Progenitor cell of endocrine pancreas (in vitro differentiated cells): ENCODE results near the gene ZBTB20. TPM values are rescaled to one million over a fixed set of nuclear protein-coding genes. Genes with fewer than 3 reads are reported as not detected.

Experiments
- DNase-seq: peaks from one replicate; pipeline ENCODE4 v3.0.0; 2021; ENCODE audit warnings: low spot score; ENCODE audit not compliant: unreplicated experiment
- H3K27ac Mint-ChIP-seq: 2 replicates; pipeline ENCODE4 v1.8.0; 2021; ENCODE audit warnings: mild to moderate bottlenecking, moderate library complexity, mixed read lengths
- H3K27me3 Mint-ChIP-seq: 2 replicates; pipeline ENCODE4 v1.8.0; 2021; ENCODE audit warnings: mixed read lengths
- H3K36me3 Mint-ChIP-seq: 2 replicates; pipeline ENCODE4 v1.8.0; 2022; ENCODE audit warnings: mixed read lengths; ENCODE audit not compliant: insufficient read depth
- H3K4me1 Mint-ChIP-seq: 2 replicates; pipeline ENCODE4 v1.8.0; 2021; ENCODE audit warnings: low read depth, mixed read lengths
- H3K4me3 Mint-ChIP-seq: 2 replicates; pipeline ENCODE4 v1.8.0; 2021; ENCODE audit warnings: low read depth, mild to moderate bottlenecking, moderate library complexity, mixed read lengths
- H3K9me3 Mint-ChIP-seq: 2 replicates; pipeline ENCODE4 v1.8.0; 2021; ENCODE audit warnings: low read depth, mixed read lengths
- total RNA-seq: library from RNA; stranded (reverse); gene quantifications from 2 replicates; pipeline ENCODE4 v1.2.1, GENCODE V29; 2021
- TF ChIP-seq, protein P1 (sequence below): fragments of 200-600 bp; sonication (generic); IDR thresholded peaks from one replicate; pipeline ENCODE4 v1.5.0; 2021; ENCODE audit warnings: antibody characterized with exemption, mild to moderate bottlenecking; ENCODE audit not compliant: unreplicated experiment

Gene ZBTB20
- total RNA-seq, 1 donor from 2014 or later = 27.3 TPM

DNA sequence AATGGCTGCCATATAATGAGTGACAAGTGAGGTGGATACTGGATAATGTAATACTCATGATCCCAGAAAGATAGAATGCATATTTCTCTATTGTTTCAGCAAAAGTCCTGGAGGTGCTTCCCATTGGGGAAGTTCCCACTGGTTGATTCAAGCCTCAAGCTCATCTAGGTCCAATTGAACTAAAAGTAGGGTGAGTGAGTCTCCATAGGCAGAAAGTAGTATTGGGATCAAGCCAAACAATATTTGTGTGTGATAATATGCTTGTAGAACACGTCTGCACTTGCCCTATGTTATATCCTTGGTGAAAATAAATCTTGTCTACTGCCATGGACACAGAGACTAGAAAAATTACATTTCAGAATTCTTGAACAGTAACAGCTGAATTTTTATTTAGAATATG, 14.8 kb upstream of the ZBTB20 start:
- no peak overlapping the region for H3K27ac Mint-ChIP-seq
- no peak overlapping the region for H3K4me3 Mint-ChIP-seq

GRCh38 chr3:115161168-115161834, 14.2 kb upstream of the ZBTB20 start:
- DNase-seq = no peak
- H3K27ac Mint-ChIP-seq = no peak overlapping the region
- no peaks in the 10 kb centered on the region for H3K36me3 Mint-ChIP-seq
- TF ChIP-seq, protein P1, sequence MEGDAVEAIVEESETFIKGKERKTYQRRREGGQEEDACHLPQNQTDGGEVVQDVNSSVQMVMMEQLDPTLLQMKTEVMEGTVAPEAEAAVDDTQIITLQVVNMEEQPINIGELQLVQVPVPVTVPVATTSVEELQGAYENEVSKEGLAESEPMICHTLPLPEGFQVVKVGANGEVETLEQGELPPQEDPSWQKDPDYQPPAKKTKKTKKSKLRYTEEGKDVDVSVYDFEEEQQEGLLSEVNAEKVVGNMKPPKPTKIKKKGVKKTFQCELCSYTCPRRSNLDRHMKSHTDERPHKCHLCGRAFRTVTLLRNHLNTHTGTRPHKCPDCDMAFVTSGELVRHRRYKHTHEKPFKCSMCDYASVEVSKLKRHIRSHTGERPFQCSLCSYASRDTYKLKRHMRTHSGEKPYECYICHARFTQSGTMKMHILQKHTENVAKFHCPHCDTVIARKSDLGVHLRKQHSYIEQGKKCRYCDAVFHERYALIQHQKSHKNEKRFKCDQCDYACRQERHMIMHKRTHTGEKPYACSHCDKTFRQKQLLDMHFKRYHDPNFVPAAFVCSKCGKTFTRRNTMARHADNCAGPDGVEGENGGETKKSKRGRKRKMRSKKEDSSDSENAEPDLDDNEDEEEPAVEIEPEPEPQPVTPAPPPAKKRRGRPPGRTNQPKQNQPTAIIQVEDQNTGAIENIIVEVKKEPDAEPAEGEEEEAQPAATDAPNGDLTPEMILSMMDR = no peak
- H3K4me1 Mint-ChIP-seq = no peaks in the 10 kb centered on the region
- no peak overlapping the region for H3K4me3 Mint-ChIP-seq
- no peaks in the 10 kb centered on the region for H3K27me3 Mint-ChIP-seq
- H3K9me3 Mint-ChIP-seq = peaks cover 8% of the 10 kb centered on the region

More for the DNA sequence above, 14.8 kb upstream of the ZBTB20 start:
- H3K9me3 Mint-ChIP-seq = peaks cover 8% of the 10 kb centered on the region
- no peaks in the 10 kb centered on the region for H3K36me3 Mint-ChIP-seq
- DNase-seq = no peak
- no peaks in the 10 kb centered on the region for H3K27me3 Mint-ChIP-seq
- no peaks in the 10 kb centered on the region for H3K4me1 Mint-ChIP-seq
- TF ChIP-seq, protein P1 = no peak

GRCh38 chr3:115160295-115160694, 13.2 kb upstream of the ZBTB20 start:
- no peaks in the 10 kb centered on the region for H3K36me3 Mint-ChIP-seq
- TF ChIP-seq, protein P1 = no peak
- DNase-seq = no peak
- no peak overlapping the region for H3K27ac Mint-ChIP-seq
- H3K9me3 Mint-ChIP-seq = peaks cover 8% of the 10 kb centered on the region
- H3K4me3 Mint-ChIP-seq = no peak overlapping the region
- H3K4me1 Mint-ChIP-seq = no peaks in the 10 kb centered on the region
- H3K27me3 Mint-ChIP-seq = no peaks in the 10 kb centered on the region

- Mint-ChIP-seq H3K36me3 (no peaks in the 10 kb centered on the region), H3K9me3 (peaks cover 8% of the 10 kb centered on the region), H3K27ac (no peak overlapping the region), H3K4me1 (peaks cover 6% of the 10 kb centered on the region), H3K4me3 (no peak overlapping the region), H3K27me3 (no peaks in the 10 kb centered on the region)
- TF ChIP-seq, protein P1 = no peak
- no peak for DNase-seq
Measured at GRCh38 chr3:115156046-115156654, 9.1 kb upstream of the ZBTB20 start.

DNA sequence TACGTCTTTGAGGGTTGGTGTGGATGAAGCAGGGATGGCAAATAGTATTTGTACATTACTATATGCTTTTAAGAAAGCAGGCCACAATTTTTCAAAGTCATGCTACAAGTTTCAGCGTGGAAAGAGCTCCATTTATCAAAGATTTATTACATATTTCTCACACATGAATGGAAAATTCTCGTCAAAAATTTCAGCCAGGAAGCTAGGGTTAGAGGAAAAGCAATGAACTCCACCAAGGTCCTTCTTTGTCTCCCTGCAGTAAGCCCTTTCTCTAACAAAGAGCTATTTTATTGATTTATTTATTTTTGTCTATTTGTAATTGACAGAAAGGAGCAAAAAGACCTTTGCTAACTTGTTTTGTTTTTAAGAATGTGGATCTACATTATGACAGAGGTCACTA, 7.5 kb upstream of the ZBTB20 start:
- TF ChIP-seq, protein P1 = no peak
- no peak for DNase-seq
- Mint-ChIP-seq H3K4me3 (no peak overlapping the region), H3K9me3 (peaks cover 8% of the 10 kb centered on the region), H3K27me3 (no peaks in the 10 kb centered on the region), H3K36me3 (no peaks in the 10 kb centered on the region), H3K27ac (no peak overlapping the region), H3K4me1 (peaks cover 6% of the 10 kb centered on the region)
